ENCODE results near the gene LASP1NB.
A peak's percentile ranks its signal among the peaks of the same experiment; 100 is the strongest.

LASP1NB gene

GRCh38 chr17:38897176-38897575 lies 28.2 kb upstream of the LASP1NB start:
- no peak for TF ChIP-seq CTCF (conservative IDR thresholded peaks at IDR 0.05; ENCODE audit: low read depth, low read length)
- no peak for DNase-seq (ENCODE audit: low read depth)
- H3K4me3 ChIP-seq (ENCODE audit: low read length): no peak overlapping the region

- no peak overlapping the region for H3K4me3 ChIP-seq (ENCODE audit: low read length)
- no peak for TF ChIP-seq CTCF (conservative IDR thresholded peaks at IDR 0.05; ENCODE audit: low read depth, low read length)
These were observed 27.6 kb upstream of the LASP1NB start for GRCh38 chr17:38897671-38898290.

GRCh38 chr17:38898291-38898679 lies 27.1 kb upstream of the LASP1NB start:
- no peak for DNase-seq (ENCODE audit: low read depth)

More at GRCh38 chr17:38897671-38898290, 27.6 kb upstream of the LASP1NB start:
- DNase-seq (ENCODE audit: low read depth): no peak

GRCh38 chr17:38898812-38899348 lies 26.5 kb upstream of the LASP1NB start:
- TF ChIP-seq CTCF (conservative IDR thresholded peaks at IDR 0.05; ENCODE audit: low read depth, low read length): no peak
- DNase-seq (ENCODE audit: low read depth): no peak
- no peak overlapping the region for H3K4me3 ChIP-seq (ENCODE audit: low read length)

More at GRCh38 chr17:38898291-38898679, 27.1 kb upstream of the LASP1NB start:
- TF ChIP-seq CTCF (conservative IDR thresholded peaks at IDR 0.05; ENCODE audit: low read depth, low read length): no peak
- no peak overlapping the region for H3K4me3 ChIP-seq (ENCODE audit: low read length)

- no peak overlapping the region for H3K4me3 ChIP-seq (ENCODE audit: low read length)
- no peak for DNase-seq (ENCODE audit: low read depth)
- no peak for TF ChIP-seq CTCF (conservative IDR thresholded peaks at IDR 0.05; ENCODE audit: low read depth, low read length)
These were observed 26.0 kb upstream of the LASP1NB start for GRCh38 chr17:38899421-38899820.

GRCh38 chr17:38900978-38901656 lies 24.3 kb upstream of the LASP1NB start:
- no peak overlapping the region for H3K4me3 ChIP-seq (ENCODE audit: low read length)
- no peak for TF ChIP-seq CTCF (conservative IDR thresholded peaks at IDR 0.05; ENCODE audit: low read depth, low read length)
- peak; percentile 64 for DNase-seq (ENCODE audit: low read depth)

- H3K4me3 ChIP-seq (ENCODE audit: low read length): no peak overlapping the region
- no peak for DNase-seq (ENCODE audit: low read depth)
- no peak for TF ChIP-seq CTCF (conservative IDR thresholded peaks at IDR 0.05; ENCODE audit: low read depth, low read length)
These were observed 22.0 kb upstream of the LASP1NB start for GRCh38 chr17:38903404-38903803.

All from retinal pigment epithelial cell (primary cell).